Kidney epithelial cell (primary cell): ENCODE measurements around the gene GRIK1. TPM values are rescaled to one million over a fixed set of nuclear protein-coding genes. Genes with fewer than 3 reads are reported as not detected.

Experiments used
- DNase-seq: peaks from one replicate; pipeline ENCODE4 v3.0.0-alpha.2; 2010; ENCODE audit warnings: low read depth
- H3K27me3 ChIP-seq: 2 replicates; pipeline ENCODE4 v1.6.0; 2011; ENCODE audit warnings: low read length; ENCODE audit not compliant: control insufficient read depth, insufficient read depth
- H3K36me3 ChIP-seq: 2 replicates; pipeline ENCODE4 v1.5.1; 2011; ENCODE audit warnings: low read length; ENCODE audit not compliant: control insufficient read depth, insufficient read depth
- H3K4me3 ChIP-seq: 2 replicates; pipeline ENCODE4 v1.5.1; 2011; ENCODE audit warnings: low read depth, mild to moderate bottlenecking, control low read depth, low read length
- CTCF ChIP-seq: IDR thresholded peaks from 2 replicates; pipeline ENCODE4 v1.5.1; 2011; ENCODE audit warnings: mild to moderate bottlenecking, moderate library complexity, low read length, control low read depth, inconsistent platforms; ENCODE audit not compliant: insufficient read depth, poor library complexity, severe bottlenecking
- total RNA-seq: library from RNA; depleted of rRNA; stranded (reverse); fragments of >200 nt; gene quantifications from 2 replicates; pipeline ENCODE4 v1.2.3, GENCODE V29; 2015

GRIK1 gene
- total RNA-seq, 1 donor from 2014 or later: not detected

- no peaks in the 10 kb centered on the region for H3K36me3 ChIP-seq
- no peak for TF ChIP-seq CTCF
- DNase-seq: no peak
- H3K27me3 ChIP-seq: no peaks in the 10 kb centered on the region
- H3K4me3 ChIP-seq: no peak overlapping the region
These were observed 51.4 kb downstream of the GRIK1 start for GRCh38 chr21:29888437-29888836.

GRCh38 chr21:29887313-29888009 lies 52.3 kb downstream of the GRIK1 start:
- DNase-seq: no peak
- Histone ChIP-seq H3K27me3 (no peaks in the 10 kb centered on the region), H3K4me3 (no peak overlapping the region), H3K36me3 (no peaks in the 10 kb centered on the region)
- TF ChIP-seq CTCF: no peak

- DNase-seq: no peak
- no peak for TF ChIP-seq CTCF
- no peaks in the 10 kb centered on the region for H3K36me3 ChIP-seq
These were observed 54.3 kb downstream of the GRIK1 start for GRCh38 chr21:29885491-29885890.

GRCh38 chr21:29875873-29876272 lies 63.9 kb downstream of the GRIK1 start:
- DNase-seq: no peak
- Histone ChIP-seq H3K36me3 (no peaks in the 10 kb centered on the region), H3K27me3 (no peaks in the 10 kb centered on the region), H3K4me3 (no peak overlapping the region)
- TF ChIP-seq CTCF: no peak

More at GRCh38 chr21:29885491-29885890, 54.3 kb downstream of the GRIK1 start:
- no peaks in the 10 kb centered on the region for H3K27me3 ChIP-seq
- no peak overlapping the region for H3K4me3 ChIP-seq

GRCh38 chr21:29875036-29875716 lies 64.6 kb downstream of the GRIK1 start:
- no peak for TF ChIP-seq CTCF
- no peak overlapping the region for H3K4me3 ChIP-seq

More at GRCh38 chr21:29875036-29875716, 64.6 kb downstream of the GRIK1 start:
- Histone ChIP-seq H3K27me3 (no peaks in the 10 kb centered on the region), H3K36me3 (no peaks in the 10 kb centered on the region)
- no peak for DNase-seq
